ENCODE data around the gene GPRASP2. TPM values are rescaled to one million over a fixed set of nuclear protein-coding genes. Genes with fewer than 3 reads are reported as not detected.
"Not testable (repeated sequence)": the region's sequence is repeated elsewhere in the genome, so short reads cannot be mapped to it uniquely, and the experiment has no call there.

GPRASP2 gene
- total RNA-seq, 1 experiment from 2014 or later = 7.4 TPM

GRCh38 chrX:102720237-102721168 lies 8.3 kb downstream of the GPRASP2 start, which contains the start of gene GPRASP3:
GPRASP3 (plus strand) TSS chrX:102720743; CDS start chrX:102748996, 28,253 bp downstream.
- Histone ChIP-seq H3K27me3 (ENCODE audit: control insufficient read depth, insufficient read depth, low read length) (no peaks in the 10 kb centered on the region), H3K9me3 (ENCODE audit: control insufficient read depth, insufficient read depth, low read depth, low read length) (no peaks in the 10 kb centered on the region), H3K4me3 (ENCODE audit: low read depth in 2 of 2, low read length in 2 of 2) (peak within 1 kb of the TSS; percentile 56 to 87), H3K27ac (ENCODE audit: low read length) (peak within 1 kb of the TSS; percentile 64; the same call in 1 of the 2 replicates), H3K4me1 (ENCODE audit: control insufficient read depth, insufficient read depth, low read length) (peaks cover 3% of the 10 kb centered on the region; the same call in 1 of the 2 replicates), H3K36me3 (ENCODE audit: control insufficient read depth, insufficient read depth, low read length) (no peaks in the 10 kb centered on the region)
- BruUV-seq (replicated peaks) = no TSS peak
- in situ Hi-C loops (cut with HindIII; ENCODE audit: low pct_unique_long_range_greater_than_20kb, low sequenced_read_pairs) (no loop called here), intact Hi-C loops (cut with micrococcal nuclease; ENCODE audit: unreplicated experiment) (loop anchor here (10.0 kb wide), 1 partner anchor 114 kb away; no protein-coding TSS in a partner anchor)
- ATAC-seq (peak; percentile 99), DNase-seq (ENCODE audit: low read depth, low spot score) (peak; percentile 71)
- ChIA-PET POLR2A (no interaction called here), CTCF (interaction anchor here (0.5 kb wide), 1 partner anchor 48 kb away, joined by 4 read pairs; no protein-coding TSS in a partner anchor)
- TF ChIP-seq, protein P1, sequence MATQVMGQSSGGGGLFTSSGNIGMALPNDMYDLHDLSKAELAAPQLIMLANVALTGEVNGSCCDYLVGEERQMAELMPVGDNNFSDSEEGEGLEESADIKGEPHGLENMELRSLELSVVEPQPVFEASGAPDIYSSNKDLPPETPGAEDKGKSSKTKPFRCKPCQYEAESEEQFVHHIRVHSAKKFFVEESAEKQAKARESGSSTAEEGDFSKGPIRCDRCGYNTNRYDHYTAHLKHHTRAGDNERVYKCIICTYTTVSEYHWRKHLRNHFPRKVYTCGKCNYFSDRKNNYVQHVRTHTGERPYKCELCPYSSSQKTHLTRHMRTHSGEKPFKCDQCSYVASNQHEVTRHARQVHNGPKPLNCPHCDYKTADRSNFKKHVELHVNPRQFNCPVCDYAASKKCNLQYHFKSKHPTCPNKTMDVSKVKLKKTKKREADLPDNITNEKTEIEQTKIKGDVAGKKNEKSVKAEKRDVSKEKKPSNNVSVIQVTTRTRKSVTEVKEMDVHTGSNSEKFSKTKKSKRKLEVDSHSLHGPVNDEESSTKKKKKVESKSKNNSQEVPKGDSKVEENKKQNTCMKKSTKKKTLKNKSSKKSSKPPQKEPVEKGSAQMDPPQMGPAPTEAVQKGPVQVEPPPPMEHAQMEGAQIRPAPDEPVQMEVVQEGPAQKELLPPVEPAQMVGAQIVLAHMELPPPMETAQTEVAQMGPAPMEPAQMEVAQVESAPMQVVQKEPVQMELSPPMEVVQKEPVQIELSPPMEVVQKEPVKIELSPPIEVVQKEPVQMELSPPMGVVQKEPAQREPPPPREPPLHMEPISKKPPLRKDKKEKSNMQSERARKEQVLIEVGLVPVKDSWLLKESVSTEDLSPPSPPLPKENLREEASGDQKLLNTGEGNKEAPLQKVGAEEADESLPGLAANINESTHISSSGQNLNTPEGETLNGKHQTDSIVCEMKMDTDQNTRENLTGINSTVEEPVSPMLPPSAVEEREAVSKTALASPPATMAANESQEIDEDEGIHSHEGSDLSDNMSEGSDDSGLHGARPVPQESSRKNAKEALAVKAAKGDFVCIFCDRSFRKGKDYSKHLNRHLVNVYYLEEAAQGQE (IDR thresholded peaks at IDR 0.05; ENCODE audit: insufficient read depth in 1 of 2, low read depth in 2 of 2, low read length in 1 of 2) = no peak
- TF ChIP-seq SIN3A (IDR thresholded peaks at IDR 0.05; ENCODE audit: borderline replicate concordance, insufficient read depth, low read depth, low read length) = peak; percentile 67; the same call in 1 of the 2 replicates
- TF ChIP-seq, protein P2, sequence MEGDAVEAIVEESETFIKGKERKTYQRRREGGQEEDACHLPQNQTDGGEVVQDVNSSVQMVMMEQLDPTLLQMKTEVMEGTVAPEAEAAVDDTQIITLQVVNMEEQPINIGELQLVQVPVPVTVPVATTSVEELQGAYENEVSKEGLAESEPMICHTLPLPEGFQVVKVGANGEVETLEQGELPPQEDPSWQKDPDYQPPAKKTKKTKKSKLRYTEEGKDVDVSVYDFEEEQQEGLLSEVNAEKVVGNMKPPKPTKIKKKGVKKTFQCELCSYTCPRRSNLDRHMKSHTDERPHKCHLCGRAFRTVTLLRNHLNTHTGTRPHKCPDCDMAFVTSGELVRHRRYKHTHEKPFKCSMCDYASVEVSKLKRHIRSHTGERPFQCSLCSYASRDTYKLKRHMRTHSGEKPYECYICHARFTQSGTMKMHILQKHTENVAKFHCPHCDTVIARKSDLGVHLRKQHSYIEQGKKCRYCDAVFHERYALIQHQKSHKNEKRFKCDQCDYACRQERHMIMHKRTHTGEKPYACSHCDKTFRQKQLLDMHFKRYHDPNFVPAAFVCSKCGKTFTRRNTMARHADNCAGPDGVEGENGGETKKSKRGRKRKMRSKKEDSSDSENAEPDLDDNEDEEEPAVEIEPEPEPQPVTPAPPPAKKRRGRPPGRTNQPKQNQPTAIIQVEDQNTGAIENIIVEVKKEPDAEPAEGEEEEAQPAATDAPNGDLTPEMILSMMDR (IDR thresholded peaks at IDR 0.05) = no peak
- TF ChIP-seq POLR2AphosphoS5 (IDR thresholded peaks at IDR 0.05; ENCODE audit: low read depth, low read length) = 0 out of 2 replicates have a peak, but pooled peaks have one; percentile 51
- no peak for TF ChIP-seq TCF7L2 (IDR thresholded peaks at IDR 0.05; ENCODE audit: low read depth, low read length)

GRCh38 chrX:102721169-102721506 lies 8.9 kb downstream of the GPRASP2 start:
- BruUV-seq (replicated peaks); H3K4me1 ChIP-seq (ENCODE audit: control insufficient read depth, insufficient read depth, low read length); in situ Hi-C loops (cut with HindIII; ENCODE audit: low pct_unique_long_range_greater_than_20kb, low sequenced_read_pairs); H3K36me3 ChIP-seq (ENCODE audit: control insufficient read depth, insufficient read depth, low read length); H3K27me3 ChIP-seq (ENCODE audit: control insufficient read depth, insufficient read depth, low read length); POLR2A ChIA-PET; DNase-seq (ENCODE audit: low read depth, low spot score); H3K9me3 ChIP-seq (ENCODE audit: control insufficient read depth, insufficient read depth, low read depth, low read length): not testable (repeated sequence)
- CTCF ChIA-PET = interaction anchor here (0.5 kb wide), 1 partner anchor 48 kb away, joined by 4 read pairs; no protein-coding TSS in a partner anchor
- peak overlapping the region; percentile 56 to 87 for H3K4me3 ChIP-seq (ENCODE audit: low read depth in 2 of 2, low read length in 2 of 2)
- intact Hi-C loops (cut with micrococcal nuclease; ENCODE audit: unreplicated experiment) = loop anchor here (10.0 kb wide), 1 partner anchor 114 kb away; no protein-coding TSS in a partner anchor
- ATAC-seq = peak; percentile 60
- peak overlapping the region; percentile 64; the same call in 1 of the 2 replicates for H3K27ac ChIP-seq (ENCODE audit: low read length)

All from Panc1 (cell line).